K562 (cell line): ENCODE measurements around the gene PNRC1. TPM values are rescaled to one million over a fixed set of nuclear protein-coding genes. Genes with fewer than 3 reads are reported as not detected.
A peak's percentile ranks its signal among the peaks of the same experiment; 100 is the strongest.

Experiments used
- ATF2 ChIP-seq: sonication (generic); formaldehyde crosslinking; IDR thresholded peaks from 2 replicates; pipeline ENCODE4 v1.8.1; 2022; ENCODE audit warnings: missing genetic modification reagents
- ATF4 ChIP-seq: fragments of 450-650 bp; formaldehyde crosslinking; IDR thresholded peaks from 2 replicates; pipeline ENCODE4 v1.4.0; 2022; ENCODE audit warnings: mild to moderate bottlenecking, moderate library complexity
- ATF7 ChIP-seq: fragments of 450-650 bp; IDR thresholded peaks from 2 replicates; pipeline ENCODE4 v1.7.1; 2014; ENCODE audit warnings: mild to moderate bottlenecking, moderate library complexity
- BCOR ChIP-seq: fragments of 450-650 bp; IDR thresholded peaks from 2 replicates; pipeline ENCODE4 v1.6.1; 2016
- ETV6 ChIP-seq, 3 experiments: fragments of 150-350 bp in 1 of 3; sonication (generic) in 1 of 3; formaldehyde crosslinking in 1 of 3; IDR thresholded peaks; 2 replicates each; pipeline versions ENCODE4 v1.6.1 to v1.8.0; 2014 to 2022; ENCODE audit warnings: borderline replicate concordance in 2 of 3, low read depth in 2 of 3, antibody characterized with exemption in 1 of 3, low read length in 1 of 3, mild to moderate bottlenecking in 1 of 3, missing genetic modification reagents in 1 of 3
- HDAC1 ChIP-seq, 2 experiments: fragments of 450-650 bp; IDR thresholded peaks; 2 replicates each; pipeline ENCODE4 v1.6.1; 2016 to 2017; ENCODE audit warnings: inconsistent platforms in 1 of 2, mild to moderate bottlenecking in 1 of 2, moderate library complexity in 1 of 2
- HLTF ChIP-seq: fragments of 450-650 bp; IDR thresholded peaks from 2 replicates; pipeline ENCODE4 v1.6.1; 2016
- HNRNPLL ChIP-seq: fragments of 200-400 bp; formaldehyde crosslinking; IDR thresholded peaks from 2 replicates; pipeline ENCODE4 v1.6.1; 2017; ENCODE audit warnings: low read length, low read depth, mild to moderate bottlenecking; ENCODE audit not compliant: poor library complexity, severe bottlenecking
- MNT ChIP-seq, 2 experiments: fragments of 450-650 bp; conservative IDR thresholded peaks; 2 replicates each; pipeline ENCODE4 v1.6.1; 2017; ENCODE audit warnings: mild to moderate bottlenecking in 2 of 2, moderate library complexity in 2 of 2
- NFYB ChIP-seq: IDR thresholded peaks from 2 replicates; pipeline ENCODE4 v1.6.1; 2011; ENCODE audit warnings: mild to moderate bottlenecking, moderate library complexity; ENCODE audit not compliant: insufficient read length; ENCODE audit errors: extremely low read depth
- POLR2AphosphoS5 ChIP-seq: IDR thresholded peaks from 2 replicates; pipeline ENCODE4 v1.6.1; 2011; ENCODE audit warnings: mild to moderate bottlenecking, low read depth, low read length, moderate library complexity; ENCODE audit not compliant: control insufficient read depth, insufficient read depth
- RFX5 ChIP-seq: IDR thresholded peaks from 2 replicates; pipeline ENCODE4 v1.6.1; 2011; ENCODE audit warnings: low read depth, mild to moderate bottlenecking, improper control_type of control experiment, low read length
- SMARCC2 ChIP-seq: fragments of 450-650 bp; IDR thresholded peaks from 2 replicates; pipeline ENCODE4 v1.6.1; 2017; ENCODE audit warnings: antibody characterized with exemption, moderate library complexity, mild to moderate bottlenecking, low read depth
- SUPT5H ChIP-seq: fragments of 450-650 bp; IDR thresholded peaks from 2 replicates; pipeline ENCODE4 v1.6.1; 2016
- ZBTB1 ChIP-seq: sonication (generic); formaldehyde crosslinking; IDR thresholded peaks from 2 replicates; pipeline ENCODE4 v1.8.1; 2023; ENCODE audit warnings: missing genetic modification reagents, low read depth, mild to moderate bottlenecking, borderline replicate concordance
- ZBTB2 ChIP-seq: fragments of 450-650 bp; IDR thresholded peaks from 2 replicates; pipeline ENCODE4 v1.6.1; 2016; ENCODE audit warnings: antibody characterized with exemption
- ZBTB26 ChIP-seq: fragments of 450-650 bp; formaldehyde crosslinking; IDR thresholded peaks from 2 replicates; pipeline ENCODE4 v1.4.0; 2022; ENCODE audit warnings: missing genetic modification characterization
- ZFP30 ChIP-seq: fragments of 250-450 bp; sonication (Bioruptor Pico); IDR thresholded peaks from 2 replicates; pipeline ENCODE4 v1.8.0; 2022; ENCODE audit warnings: moderate library complexity, mild to moderate bottlenecking, inconsistent platforms, borderline replicate concordance
- ZNF354B ChIP-seq: fragments of 250-450 bp; sonication (Bioruptor Pico); IDR thresholded peaks from 2 replicates; pipeline ENCODE4 v1.4.0; 2020
- polyA plus RNA-seq, 8 experiments: library from polyadenylated mRNA; depleted of rRNA in 4 of 8; stranded (reverse) in 5 of 8; unstranded in 3 of 8; fragments of >200 nt; fragmentation: Nextera tagmentation in 2 of 8; fragmentation: Illumina TruSeq in 1 of 8; extraction: Ambion mirVana in 2 of 8; extraction: Trizol in 1 of 8; gene quantifications; 2 replicates each; pipeline versions ENCODE4 v1.2.1 to v1.2.3, GENCODE V29; 2011 to 2014; ENCODE audit warnings: inconsistent platforms in 1 of 8, missing spikeins in 1 of 8
- total RNA-seq, 7 experiments: library from RNA; depleted of rRNA in 6 of 7; stranded (reverse); fragments of >200 nt in 6 of 7; fragmentation: Illumina TruSeq in 2 of 7; extraction: Trizol in 2 of 7; gene quantifications; 2 replicates each; pipeline versions ENCODE4 v1.2.1 to v1.2.3, GENCODE V29; 2011 to 2021; ENCODE audit warnings: low replicate concordance in 1 of 7

Gene PNRC1
- total and polyA plus RNA-seq, 9 of the 15 experiments (the other 6 are each of a cell fraction or from before 2014, with no cell fraction given) = 1.2 to 10.8 (median 6.5) TPM

GRCh38 chr6:89081423-89082322 lies 1.1 kb downstream of the PNRC1 start (continued):
- TF ChIP-seq ETV6 (IDR thresholded peaks at IDR 0.05; ENCODE audit: borderline replicate concordance in 1 of 2, low read depth in 2 of 2, low read length in 1 of 2) = no peak; a peak in 1 of 4 replicates
- 0 out of 2 replicates have a peak, but pooled peaks have one; percentile 42 for TF ChIP-seq ETV6 (CRISPR knock-in tag; IDR thresholded peaks at IDR 0.05; ENCODE audit: borderline replicate concordance)
- TF ChIP-seq ZBTB1 = peak; percentile 25; the same call in 1 of the 2 replicates
- TF ChIP-seq POLR2AphosphoS5 = peak; percentile 76
- peak; percentile 96 for TF ChIP-seq ATF7
- 0 out of 2 replicates have a peak, but pooled peaks have one; percentile 40 for TF ChIP-seq HLTF
- peak; percentile 23 for TF ChIP-seq HNRNPLL
- no peak for TF ChIP-seq ZNF354B (CRISPR knock-in tag)
- TF ChIP-seq ATF2 (CRISPR knock-in tag) = peak; percentile 91; the same call in 1 of the 2 replicates
- peak; percentile 21; the same call in 1 of the 2 replicates for TF ChIP-seq BCOR
- no peak for TF ChIP-seq ZFP30 (CRISPR knock-in tag)
- TF ChIP-seq HDAC1 (IDR thresholded peaks at IDR 0.05) = peak in 1 of 2 experiments; percentile 53; a peak in 1 of 4 replicates
- 0 out of 2 replicates have a peak, but pooled peaks have one; percentile 56 for TF ChIP-seq SMARCC2
- peak; percentile 39; the same call in 1 of the 2 replicates for TF ChIP-seq ATF4 (CRISPR knock-in tag)
- peak; percentile 72; the same call in 1 of the 2 replicates for TF ChIP-seq ZBTB2
- TF ChIP-seq ZBTB26 (CRISPR knock-in tag) = peak; percentile 27; the same call in 1 of the 2 replicates
- peak; percentile 82 for TF ChIP-seq SUPT5H
- TF ChIP-seq RFX5 = peak; percentile 86
- TF ChIP-seq NFYB = peak; percentile 68
- TF ChIP-seq MNT (conservative IDR thresholded peaks at IDR 0.05) = peak in 1 of 2 experiments; percentile 72; a peak in 2 of 4 replicates
